GF-D8 (cell line): ENCODE data around the gene COL12A1.

Experiments used
- DNase-seq: peaks from one replicate; lab custom pipeline; 2025; lab: John Stamatoyannopoulos, UW

Gene COL12A1

GRCh38 chr6:75143191-75143590 lies 62.7 kb downstream of the COL12A1 start:
- no peak for DNase-seq

- DNase-seq, result no peak
Observed at GRCh38 chr6:75142721-75143120, 63.1 kb downstream of the COL12A1 start.

GRCh38 chr6:75135876-75136275 lies 70.0 kb downstream of the COL12A1 start:
- DNase-seq, result no peak

GRCh38 chr6:75135450-75135849 lies 70.4 kb downstream of the COL12A1 start:
- DNase-seq, result no peak

- no peak for DNase-seq
Observed at GRCh38 chr6:75130784-75131183, 75.1 kb downstream of the COL12A1 start.

- DNase-seq, result no peak
Observed at GRCh38 chr6:75128878-75129570, 76.8 kb downstream of the COL12A1 start.

GRCh38 chr6:75126518-75126917 lies 79.3 kb downstream of the COL12A1 start:
- DNase-seq, result no peak

- DNase-seq, result no peak
Observed at GRCh38 chr6:75124983-75125382, 80.9 kb downstream of the COL12A1 start.

- DNase-seq, result no peak
Observed at GRCh38 chr6:75124085-75124484, 81.8 kb downstream of the COL12A1 start.

GRCh38 chr6:75118925-75119515 lies 86.8 kb downstream of the COL12A1 start:
- no peak for DNase-seq

GRCh38 chr6:75117701-75118100 lies 88.2 kb downstream of the COL12A1 start:
- no peak for DNase-seq

- no peak for DNase-seq
Observed at GRCh38 chr6:75116946-75117345, 88.9 kb downstream of the COL12A1 start.

- DNase-seq, result no peak
Observed at GRCh38 chr6:75115481-75115880, 90.4 kb downstream of the COL12A1 start.

- no peak for DNase-seq
Observed at GRCh38 chr6:75114806-75115205, 91.0 kb downstream of the COL12A1 start.

- DNase-seq, result no peak
Observed at GRCh38 chr6:75114195-75114594, 91.7 kb downstream of the COL12A1 start.

- no peak for DNase-seq
Observed at GRCh38 chr6:75113446-75113845, 92.4 kb downstream of the COL12A1 start.

- no peak for DNase-seq
Observed at GRCh38 chr6:75109765-75110164, 96.1 kb downstream of the COL12A1 start.

GRCh38 chr6:75109022-75109421 lies 96.8 kb downstream of the COL12A1 start:
- DNase-seq, result no peak

- no peak for DNase-seq
Observed at GRCh38 chr6:75108333-75108974, 97.4 kb downstream of the COL12A1 start.

GRCh38 chr6:75107913-75108312 lies 97.9 kb downstream of the COL12A1 start:
- DNase-seq, result no peak

GRCh38 chr6:75106426-75106825 lies 99.4 kb downstream of the COL12A1 start:
- DNase-seq, result no peak

- no peak for DNase-seq
Observed at GRCh38 chr6:75103431-75103830, 102.4 kb downstream of the COL12A1 start.

GRCh38 chr6:75102301-75102700 lies 103.6 kb downstream of the COL12A1 start:
- DNase-seq, result no peak
